GM18499 (cell line): ENCODE measurements around the gene ASB16.
"Not testable (repeated sequence)": the region's sequence is repeated elsewhere in the genome, so short reads cannot be mapped to it uniquely, and the experiment has no call there.

Experiments
- ATAC-seq: cut with Tn5 transposase; IDR thresholded peaks from one replicate; pipeline ENCODE4 v1.9.1; 2021; ENCODE audit warnings: moderate number of reproducible peaks; ENCODE audit not compliant: insufficient read depth, unreplicated experiment

The ASB16 gene

GRCh38 chr17:44146375-44147346 is 23.8 kb upstream of the ASB16 start:
- ATAC-seq = no peak

- ATAC-seq = no peak
Measured at GRCh38 chr17:44147812-44148211, 22.7 kb upstream of the ASB16 start.

- ATAC-seq = not testable (repeated sequence)
Measured at GRCh38 chr17:44149066-44149465, 21.4 kb upstream of the ASB16 start.

- ATAC-seq = no peak
Measured at GRCh38 chr17:44149750-44150329, 20.7 kb upstream of the ASB16 start.

- no peak for ATAC-seq
Measured at GRCh38 chr17:44152875-44153274, 17.6 kb upstream of the ASB16 start.

- no peak for ATAC-seq
Measured at GRCh38 chr17:44155488-44155887, 15.0 kb upstream of the ASB16 start.

GRCh38 chr17:44159519-44160210 is 10.8 kb upstream of the ASB16 start:
- no peak for ATAC-seq

- ATAC-seq = no peak
Measured at GRCh38 chr17:44164476-44164875, 6.0 kb upstream of the ASB16 start.

- ATAC-seq = no peak
Measured at GRCh38 chr17:44167181-44167861, 3.2 kb upstream of the ASB16 start.

GRCh38 chr17:44170135-44170498 is 387 bp upstream of the ASB16 start:
- ATAC-seq = no peak

- no peak for ATAC-seq
Measured at GRCh38 chr17:44171931-44172455, 1.5 kb downstream of the ASB16 start.

GRCh38 chr17:44174427-44174826 is 3.9 kb downstream of the ASB16 start:
- ATAC-seq = no peak

GRCh38 chr17:44176257-44176656 is 5.8 kb downstream of the ASB16 start:
- ATAC-seq = no peak

GRCh38 chr17:44176671-44177501 is 6.4 kb downstream of the ASB16 start:
- ATAC-seq = no peak

GRCh38 chr17:44177640-44178039 is 7.1 kb downstream of the ASB16 start:
- ATAC-seq = no peak

- no peak for ATAC-seq
Measured at GRCh38 chr17:44178133-44178532, 7.6 kb downstream of the ASB16 start.

- ATAC-seq = no peak
Measured at GRCh38 chr17:44183024-44183423, 12.5 kb downstream of the ASB16 start.

- ATAC-seq = no peak
Measured at GRCh38 chr17:44184212-44184810, 13.8 kb downstream of the ASB16 start.
